Measurements from ENCODE around the gene THAP8.

THAP8 gene

DNA sequence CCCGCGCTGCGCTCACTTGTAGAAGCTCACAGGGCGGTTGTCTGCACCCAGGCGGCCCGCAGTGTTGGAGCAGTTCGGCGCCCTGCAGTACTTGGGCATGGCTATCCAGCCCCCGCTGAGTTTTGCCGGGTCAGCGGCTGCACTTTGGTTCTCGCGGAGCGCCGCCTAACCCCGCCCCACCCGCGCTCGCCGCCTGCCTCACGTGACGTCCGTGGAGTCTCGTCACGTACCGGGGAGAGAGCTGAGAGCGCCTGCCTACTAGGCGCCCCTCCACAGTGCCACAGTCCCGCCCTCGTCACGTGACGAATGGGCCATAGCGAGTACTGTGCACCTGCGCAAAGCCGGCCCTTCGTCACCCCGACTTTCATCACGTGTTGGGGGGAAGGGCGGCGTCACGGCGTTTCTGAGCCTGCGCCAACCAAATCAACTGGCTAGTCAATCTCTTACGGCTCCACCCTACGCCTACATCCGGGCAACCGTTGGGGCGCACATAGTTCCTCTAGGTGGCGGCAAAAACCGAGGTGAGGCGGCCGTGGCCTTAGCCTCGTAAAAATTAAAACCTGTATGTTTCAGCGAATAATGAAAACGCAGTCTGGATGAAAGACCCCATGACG lies at the start of gene THAP8:
TSS of gene THAP8 (minus strand) at position 167 of the 614 bp plus-strand sequence. CDS start at position 99, 68 bp downstream.
- H3K4me3 ChIP-seq (ENCODE audit: low read depth in 1 of 2, low read length in 2 of 2) = peak within 1 kb of the TSS; percentile 88 to 89
- H3K36me3 ChIP-seq (ENCODE audit: control insufficient read depth in 1 of 2, insufficient read depth in 2 of 2, low read length in 2 of 2) = no peaks in the 10 kb centered on the region
- peak within 1 kb of the TSS; percentile 71 to 80 for H3K9ac ChIP-seq (ENCODE audit: low read depth in 1 of 2, low read length in 2 of 2)
- no peaks in the 10 kb centered on the region for H3K27me3 ChIP-seq (ENCODE audit: control insufficient read depth in 1 of 2, insufficient read depth in 2 of 2, low read length in 2 of 2)
- H3K9me3 ChIP-seq (ENCODE audit: control insufficient read depth in 1 of 2, low read length in 2 of 2) = no peaks in the 10 kb centered on the region
- H3K27ac ChIP-seq (ENCODE audit: low read depth, low read length) = peak within 1 kb of the TSS; percentile 97
- H3K4me1 ChIP-seq (ENCODE audit: control insufficient read depth in 1 of 2, insufficient read depth in 2 of 2, low read length in 2 of 2) = peaks cover 14 to 21% of the 10 kb centered on the region in 2 donors

GRCh38 chr19:36103040-36103626 lies 49.0 kb upstream of the THAP8 start:
- Histone ChIP-seq H3K4me3 (ENCODE audit: low read depth in 1 of 2, low read length in 2 of 2) (no peak overlapping the region), H3K36me3 (ENCODE audit: control insufficient read depth in 1 of 2, insufficient read depth in 2 of 2, low read length in 2 of 2) (peaks cover 0 to 34% of the 10 kb centered on the region in 2 donors), H3K9ac (ENCODE audit: low read depth in 1 of 2, low read length in 2 of 2) (no peak overlapping the region), H3K4me1 (ENCODE audit: control insufficient read depth in 1 of 2, insufficient read depth in 2 of 2, low read length in 2 of 2) (no peaks in the 10 kb centered on the region), H3K27me3 (ENCODE audit: control insufficient read depth in 1 of 2, insufficient read depth in 2 of 2, low read length in 2 of 2) (no peaks in the 10 kb centered on the region), H3K9me3 (ENCODE audit: control insufficient read depth in 1 of 2, low read length in 2 of 2) (no peaks in the 10 kb centered on the region), H3K27ac (ENCODE audit: low read depth, low read length) (no peak overlapping the region)

- peaks cover 0 to 34% of the 10 kb centered on the region in 2 donors for H3K36me3 ChIP-seq (ENCODE audit: control insufficient read depth in 1 of 2, insufficient read depth in 2 of 2, low read length in 2 of 2)
- H3K4me3 ChIP-seq (ENCODE audit: low read depth in 1 of 2, low read length in 2 of 2) = no peak overlapping the region
- no peaks in the 10 kb centered on the region for H3K4me1 ChIP-seq (ENCODE audit: control insufficient read depth in 1 of 2, insufficient read depth in 2 of 2, low read length in 2 of 2)
- no peaks in the 10 kb centered on the region for H3K27me3 ChIP-seq (ENCODE audit: control insufficient read depth in 1 of 2, insufficient read depth in 2 of 2, low read length in 2 of 2)
- H3K9me3 ChIP-seq (ENCODE audit: control insufficient read depth in 1 of 2, low read length in 2 of 2) = no peaks in the 10 kb centered on the region
- H3K27ac ChIP-seq (ENCODE audit: low read depth, low read length) = no peak overlapping the region
- H3K9ac ChIP-seq (ENCODE audit: low read depth in 1 of 2, low read length in 2 of 2) = no peak overlapping the region
Observed at GRCh38 chr19:36101550-36102327, 47.7 kb upstream of the THAP8 start.

DNA sequence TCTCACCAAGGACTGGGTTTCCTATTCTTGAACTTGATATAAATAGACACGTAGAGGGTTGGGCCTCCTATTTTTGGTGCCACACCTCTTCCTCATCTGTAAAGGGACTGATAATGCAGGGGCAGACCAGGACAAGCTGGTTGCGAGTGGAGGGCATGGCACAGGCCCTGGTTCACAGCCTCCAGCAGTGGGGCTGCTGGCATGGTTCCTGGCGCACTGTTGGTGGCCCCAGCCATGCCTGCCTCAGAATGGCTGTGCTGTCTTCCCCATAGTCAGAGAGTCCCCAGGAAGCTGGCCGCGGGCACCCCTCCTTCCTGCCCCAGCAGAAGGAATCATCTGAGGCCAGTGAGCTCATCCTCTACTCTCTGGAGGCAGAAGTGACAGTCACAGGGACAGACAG lies 46.4 kb upstream of the THAP8 start:
- Histone ChIP-seq H3K4me1 (ENCODE audit: control insufficient read depth in 1 of 2, insufficient read depth in 2 of 2, low read length in 2 of 2) (no peaks in the 10 kb centered on the region), H3K9me3 (ENCODE audit: control insufficient read depth in 1 of 2, low read length in 2 of 2) (no peaks in the 10 kb centered on the region), H3K4me3 (ENCODE audit: low read depth in 1 of 2, low read length in 2 of 2) (no peak overlapping the region), H3K36me3 (ENCODE audit: control insufficient read depth in 1 of 2, insufficient read depth in 2 of 2, low read length in 2 of 2) (peaks cover 0 to 27% of the 10 kb centered on the region in 2 donors), H3K27me3 (ENCODE audit: control insufficient read depth in 1 of 2, insufficient read depth in 2 of 2, low read length in 2 of 2) (no peaks in the 10 kb centered on the region), H3K27ac (ENCODE audit: low read depth, low read length) (no peak overlapping the region), H3K9ac (ENCODE audit: low read depth in 1 of 2, low read length in 2 of 2) (no peak overlapping the region)

GRCh38 chr19:36099166-36099785 lies 45.2 kb upstream of the THAP8 start:
- Histone ChIP-seq H3K9ac (ENCODE audit: low read depth in 1 of 2, low read length in 2 of 2) (no peak overlapping the region), H3K27me3 (ENCODE audit: control insufficient read depth in 1 of 2, insufficient read depth in 2 of 2, low read length in 2 of 2) (no peaks in the 10 kb centered on the region), H3K36me3 (ENCODE audit: control insufficient read depth in 1 of 2, insufficient read depth in 2 of 2, low read length in 2 of 2) (peaks cover 0 to 15% of the 10 kb centered on the region in 2 donors), H3K27ac (ENCODE audit: low read depth, low read length) (no peak overlapping the region), H3K4me1 (ENCODE audit: control insufficient read depth in 1 of 2, insufficient read depth in 2 of 2, low read length in 2 of 2) (no peaks in the 10 kb centered on the region), H3K4me3 (ENCODE audit: low read depth in 1 of 2, low read length in 2 of 2) (no peak overlapping the region), H3K9me3 (ENCODE audit: control insufficient read depth in 1 of 2, low read length in 2 of 2) (no peaks in the 10 kb centered on the region)

DNA sequence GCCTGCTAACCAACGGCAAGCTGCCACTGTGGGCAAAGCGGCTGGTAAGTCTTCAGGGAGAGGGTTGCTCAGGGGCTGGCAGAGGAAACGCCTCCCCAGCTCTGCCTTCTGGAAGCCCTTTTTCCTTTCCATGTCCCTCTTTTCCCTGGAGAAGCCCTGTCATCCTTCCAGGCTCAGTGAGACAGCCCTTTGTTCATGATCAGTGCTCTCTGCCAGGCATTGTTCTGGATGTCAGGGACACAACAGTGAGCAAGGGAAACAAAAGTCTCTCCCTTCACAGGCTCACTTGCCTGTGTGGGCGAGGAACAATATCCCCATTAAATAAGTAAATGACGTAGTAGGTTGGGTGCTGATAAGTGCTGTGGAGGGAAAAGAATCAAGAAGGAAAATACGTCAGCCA lies 43.0 kb upstream of the THAP8 start:
- no peaks in the 10 kb centered on the region for H3K9me3 ChIP-seq (ENCODE audit: control insufficient read depth in 1 of 2, low read length in 2 of 2)
- no peak overlapping the region for H3K27ac ChIP-seq (ENCODE audit: low read depth, low read length)
- H3K4me1 ChIP-seq (ENCODE audit: control insufficient read depth in 1 of 2, insufficient read depth in 2 of 2, low read length in 2 of 2) = no peaks in the 10 kb centered on the region
- H3K4me3 ChIP-seq (ENCODE audit: low read depth in 1 of 2, low read length in 2 of 2) = no peak overlapping the region
- H3K9ac ChIP-seq (ENCODE audit: low read depth in 1 of 2, low read length in 2 of 2) = no peak overlapping the region
- no peaks in the 10 kb centered on the region for H3K27me3 ChIP-seq (ENCODE audit: control insufficient read depth in 1 of 2, insufficient read depth in 2 of 2, low read length in 2 of 2)
- H3K36me3 ChIP-seq (ENCODE audit: control insufficient read depth in 1 of 2, insufficient read depth in 2 of 2, low read length in 2 of 2) = peaks cover 0 to 5% of the 10 kb centered on the region in 2 donors

GRCh38 chr19:36093687-36094086 lies 39.6 kb upstream of the THAP8 start:
- H3K27ac ChIP-seq (ENCODE audit: low read depth, low read length) = no peak overlapping the region
- H3K36me3 ChIP-seq (ENCODE audit: control insufficient read depth in 1 of 2, insufficient read depth in 2 of 2, low read length in 2 of 2) = peaks cover 0 to 12% of the 10 kb centered on the region in 2 donors
- no peaks in the 10 kb centered on the region for H3K27me3 ChIP-seq (ENCODE audit: control insufficient read depth in 1 of 2, insufficient read depth in 2 of 2, low read length in 2 of 2)
- H3K9me3 ChIP-seq (ENCODE audit: control insufficient read depth in 1 of 2, low read length in 2 of 2) = no peaks in the 10 kb centered on the region
- H3K9ac ChIP-seq (ENCODE audit: low read depth in 1 of 2, low read length in 2 of 2) = no peak overlapping the region
- no peaks in the 10 kb centered on the region for H3K4me1 ChIP-seq (ENCODE audit: control insufficient read depth in 1 of 2, insufficient read depth in 2 of 2, low read length in 2 of 2)
- H3K4me3 ChIP-seq (ENCODE audit: low read depth in 1 of 2, low read length in 2 of 2) = no peak overlapping the region

GRCh38 chr19:36093146-36093662 lies 39.1 kb upstream of the THAP8 start:
- Histone ChIP-seq H3K9me3 (ENCODE audit: control insufficient read depth in 1 of 2, low read length in 2 of 2) (no peaks in the 10 kb centered on the region), H3K27me3 (ENCODE audit: control insufficient read depth in 1 of 2, insufficient read depth in 2 of 2, low read length in 2 of 2) (no peaks in the 10 kb centered on the region), H3K4me1 (ENCODE audit: control insufficient read depth in 1 of 2, insufficient read depth in 2 of 2, low read length in 2 of 2) (no peaks in the 10 kb centered on the region), H3K4me3 (ENCODE audit: low read depth in 1 of 2, low read length in 2 of 2) (no peak overlapping the region), H3K27ac (ENCODE audit: low read depth, low read length) (no peak overlapping the region), H3K9ac (ENCODE audit: low read depth in 1 of 2, low read length in 2 of 2) (no peak overlapping the region), H3K36me3 (ENCODE audit: control insufficient read depth in 1 of 2, insufficient read depth in 2 of 2, low read length in 2 of 2) (peaks cover 2 to 16% of the 10 kb centered on the region in 2 donors)

DNA sequence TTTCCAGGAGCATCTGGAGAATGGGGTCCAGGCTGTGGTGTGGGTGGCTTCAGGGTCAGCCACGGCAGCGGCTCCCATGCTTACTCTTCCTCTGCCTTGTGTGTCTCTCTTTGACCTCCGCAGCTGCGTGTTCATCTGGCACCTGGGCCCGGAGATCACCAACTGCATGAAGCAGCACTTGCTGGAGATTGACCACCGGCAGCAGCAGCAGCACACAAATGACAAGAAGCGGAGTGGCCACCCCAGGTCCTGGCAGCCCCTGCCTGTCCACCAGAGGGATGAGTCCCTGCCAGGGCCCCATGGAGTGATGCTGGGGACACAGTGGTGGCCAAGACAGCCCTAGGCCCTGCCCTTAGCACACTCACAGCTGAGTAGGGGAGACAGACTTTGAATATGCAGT lies 38.5 kb upstream of the THAP8 start:
- H3K9me3 ChIP-seq (ENCODE audit: control insufficient read depth in 1 of 2, low read length in 2 of 2) = no peaks in the 10 kb centered on the region
- H3K9ac ChIP-seq (ENCODE audit: low read depth in 1 of 2, low read length in 2 of 2) = no peak overlapping the region
- H3K4me1 ChIP-seq (ENCODE audit: control insufficient read depth in 1 of 2, insufficient read depth in 2 of 2, low read length in 2 of 2) = no peaks in the 10 kb centered on the region
- H3K27ac ChIP-seq (ENCODE audit: low read depth, low read length) = no peak overlapping the region
- peaks cover 2 to 18% of the 10 kb centered on the region in 2 donors for H3K36me3 ChIP-seq (ENCODE audit: control insufficient read depth in 1 of 2, insufficient read depth in 2 of 2, low read length in 2 of 2)
- no peaks in the 10 kb centered on the region for H3K27me3 ChIP-seq (ENCODE audit: control insufficient read depth in 1 of 2, insufficient read depth in 2 of 2, low read length in 2 of 2)
- H3K4me3 ChIP-seq (ENCODE audit: low read depth in 1 of 2, low read length in 2 of 2) = no peak overlapping the region
